T-helper 2 cell treated with Interferon-gamma antibody and Interleukin-4, amounts not matched to agents 5 μg/mL and 100 μg/mL, for 36 hours (primary cell): ENCODE measurements around the gene PDK1.
A peak's percentile ranks its signal among the peaks of the same experiment; 100 is the strongest.
"Not testable (repeated sequence)": the region's sequence is repeated elsewhere in the genome, so short reads cannot be mapped to it uniquely, and the experiment has no call there.

ENCODE experiments used
- DNase-seq: peaks from one replicate; pipeline ENCODE4 v3.0.0; 2021; ENCODE audit warnings: low spot score
- H3K27ac Mint-ChIP-seq: one replicate; pipeline ENCODE4 v1.8.0; 2021; ENCODE audit warnings: mild to moderate bottlenecking, mixed read lengths
- H3K27me3 Mint-ChIP-seq: one replicate; pipeline ENCODE4 v1.8.0; 2021; ENCODE audit warnings: low read depth, mixed read lengths
- H3K36me3 Mint-ChIP-seq: one replicate; pipeline ENCODE4 v1.8.0; 2021; ENCODE audit warnings: low read depth, mixed read lengths
- H3K4me1 Mint-ChIP-seq: one replicate; pipeline ENCODE4 v1.8.0; 2021; ENCODE audit warnings: low read depth, mixed read lengths
- H3K4me3 Mint-ChIP-seq: one replicate; pipeline ENCODE4 v1.8.0; 2022; ENCODE audit warnings: mild to moderate bottlenecking, moderate library complexity, mixed read lengths
- H3K9me3 Mint-ChIP-seq: one replicate; pipeline ENCODE4 v1.8.0; 2021; ENCODE audit warnings: mixed read lengths

Gene PDK1

GRCh38 chr2:172537851-172538250, 18.0 kb upstream of the PDK1 start:
- DNase-seq, H3K27me3 Mint-ChIP-seq, H3K27ac Mint-ChIP-seq, H3K4me3 Mint-ChIP-seq, H3K4me1 Mint-ChIP-seq: not testable (repeated sequence)
- Mint-ChIP-seq H3K36me3 (peaks cover 32% of the 10 kb centered on the region), H3K9me3 (peaks cover 49% of the 10 kb centered on the region)

DNA sequence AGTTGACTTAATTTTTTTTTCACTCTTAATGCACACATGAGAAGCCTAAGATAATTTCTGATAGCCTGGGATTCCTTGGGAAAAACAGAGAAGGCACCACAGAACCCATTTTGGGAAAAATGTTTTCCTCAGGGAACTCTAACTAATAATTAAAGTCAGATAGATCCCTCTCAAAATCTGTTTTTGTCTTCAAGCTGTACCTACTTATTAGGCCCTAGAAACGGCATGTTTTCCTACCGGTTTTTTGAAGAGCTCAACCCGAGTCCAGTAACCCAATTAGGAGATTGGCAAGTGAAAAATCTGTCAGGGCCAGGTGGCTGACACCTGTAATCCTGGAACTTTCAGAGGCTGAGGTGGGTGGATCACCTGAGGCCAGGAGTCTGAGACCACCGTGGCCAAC, 16.1 kb upstream of the PDK1 start:
- Mint-ChIP-seq H3K9me3 (peaks cover 49% of the 10 kb centered on the region), H3K4me3 (no peak overlapping the region), H3K4me1 (no peaks in the 10 kb centered on the region), H3K27me3 (no peaks in the 10 kb centered on the region), H3K27ac (no peak overlapping the region), H3K36me3 (peaks cover 29% of the 10 kb centered on the region)
- DNase-seq = no peak

GRCh38 chr2:172540421-172540820, 15.5 kb upstream of the PDK1 start:
- no peaks in the 10 kb centered on the region for H3K27me3 Mint-ChIP-seq
- H3K4me1 Mint-ChIP-seq = no peaks in the 10 kb centered on the region
- H3K27ac Mint-ChIP-seq = no peak overlapping the region
- DNase-seq = no peak
- peaks cover 27% of the 10 kb centered on the region for H3K36me3 Mint-ChIP-seq
- no peak overlapping the region for H3K4me3 Mint-ChIP-seq
- peaks cover 51% of the 10 kb centered on the region for H3K9me3 Mint-ChIP-seq

- Mint-ChIP-seq H3K27ac (no peak overlapping the region), H3K9me3 (peaks cover 47% of the 10 kb centered on the region), H3K4me1 (peaks cover 11% of the 10 kb centered on the region), H3K36me3 (peaks cover 42% of the 10 kb centered on the region), H3K4me3 (no peak overlapping the region), H3K27me3 (no peaks in the 10 kb centered on the region)
- no peak for DNase-seq
These were observed 10.3 kb upstream of the PDK1 start for GRCh38 chr2:172545408-172546075.

DNA sequence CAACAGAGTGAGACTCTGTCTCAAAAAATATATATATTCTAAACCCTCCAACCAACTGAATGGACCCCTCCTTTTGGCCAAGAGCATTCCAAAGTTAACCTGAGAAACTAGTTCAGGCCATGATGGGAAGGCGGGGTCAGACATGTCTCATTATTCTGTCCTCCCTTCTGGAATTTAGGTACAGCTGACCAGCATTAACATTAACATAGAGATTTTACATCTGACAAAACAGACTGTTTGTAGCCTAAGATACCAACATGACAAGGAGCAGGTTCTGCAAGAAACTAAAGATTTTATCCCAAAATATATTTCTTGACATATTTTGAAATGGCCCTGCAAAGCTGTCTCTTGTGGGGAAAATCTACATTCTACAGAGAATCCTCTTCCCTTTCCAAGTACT, 6.8 kb upstream of the PDK1 start:
- no peak for DNase-seq
- Mint-ChIP-seq H3K4me1 (peaks cover 28% of the 10 kb centered on the region), H3K36me3 (peaks cover 53% of the 10 kb centered on the region), H3K27me3 (peaks cover 21% of the 10 kb centered on the region), H3K9me3 (peaks cover 29% of the 10 kb centered on the region), H3K27ac (no peak overlapping the region), H3K4me3 (no peak overlapping the region)

- H3K4me3 Mint-ChIP-seq = peak overlapping the region; percentile 53
- H3K27ac Mint-ChIP-seq, DNase-seq: not testable (repeated sequence)
These were observed 6.1 kb upstream of the PDK1 start for GRCh38 chr2:172549802-172550201.

GRCh38 chr2:172550419-172550818, 5.5 kb upstream of the PDK1 start:
- Mint-ChIP-seq H3K4me1 (peaks cover 34% of the 10 kb centered on the region), H3K36me3 (peaks cover 50% of the 10 kb centered on the region), H3K27ac (no peak overlapping the region), H3K9me3 (peaks cover 20% of the 10 kb centered on the region), H3K4me3 (no peak overlapping the region), H3K27me3 (peaks cover 26% of the 10 kb centered on the region)
- DNase-seq = no peak

More at GRCh38 chr2:172549802-172550201, 6.1 kb upstream of the PDK1 start:
- peaks cover 31% of the 10 kb centered on the region for H3K4me1 Mint-ChIP-seq
- peaks cover 52% of the 10 kb centered on the region for H3K36me3 Mint-ChIP-seq
- peaks cover 24% of the 10 kb centered on the region for H3K9me3 Mint-ChIP-seq
- H3K27me3 Mint-ChIP-seq = peaks cover 25% of the 10 kb centered on the region

DNA sequence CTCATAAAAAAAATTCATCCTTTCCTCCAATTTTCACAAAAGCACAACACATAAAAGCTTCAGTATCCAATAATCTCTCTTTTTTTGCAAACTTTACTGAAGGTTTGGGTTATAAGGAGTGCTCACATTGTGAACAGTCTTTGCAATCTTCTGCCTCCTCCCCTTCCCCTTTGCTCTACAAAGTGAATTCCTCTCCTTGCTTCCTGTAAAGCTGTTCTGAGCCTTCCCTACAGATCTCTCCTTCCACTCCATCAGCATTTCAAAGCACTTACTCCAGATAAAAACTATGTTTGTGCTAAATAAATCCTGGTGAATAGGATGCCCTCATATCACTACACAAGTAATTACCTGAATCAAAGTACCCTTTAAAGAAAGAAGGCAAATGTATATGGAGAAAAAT, 4.6 kb upstream of the PDK1 start:
- H3K27me3 Mint-ChIP-seq = peaks cover 26% of the 10 kb centered on the region
- H3K27ac Mint-ChIP-seq = no peak overlapping the region
- DNase-seq = no peak
- peaks cover 34% of the 10 kb centered on the region for H3K4me1 Mint-ChIP-seq
- H3K9me3 Mint-ChIP-seq = peaks cover 20% of the 10 kb centered on the region
- peaks cover 50% of the 10 kb centered on the region for H3K36me3 Mint-ChIP-seq
- no peak overlapping the region for H3K4me3 Mint-ChIP-seq

DNA sequence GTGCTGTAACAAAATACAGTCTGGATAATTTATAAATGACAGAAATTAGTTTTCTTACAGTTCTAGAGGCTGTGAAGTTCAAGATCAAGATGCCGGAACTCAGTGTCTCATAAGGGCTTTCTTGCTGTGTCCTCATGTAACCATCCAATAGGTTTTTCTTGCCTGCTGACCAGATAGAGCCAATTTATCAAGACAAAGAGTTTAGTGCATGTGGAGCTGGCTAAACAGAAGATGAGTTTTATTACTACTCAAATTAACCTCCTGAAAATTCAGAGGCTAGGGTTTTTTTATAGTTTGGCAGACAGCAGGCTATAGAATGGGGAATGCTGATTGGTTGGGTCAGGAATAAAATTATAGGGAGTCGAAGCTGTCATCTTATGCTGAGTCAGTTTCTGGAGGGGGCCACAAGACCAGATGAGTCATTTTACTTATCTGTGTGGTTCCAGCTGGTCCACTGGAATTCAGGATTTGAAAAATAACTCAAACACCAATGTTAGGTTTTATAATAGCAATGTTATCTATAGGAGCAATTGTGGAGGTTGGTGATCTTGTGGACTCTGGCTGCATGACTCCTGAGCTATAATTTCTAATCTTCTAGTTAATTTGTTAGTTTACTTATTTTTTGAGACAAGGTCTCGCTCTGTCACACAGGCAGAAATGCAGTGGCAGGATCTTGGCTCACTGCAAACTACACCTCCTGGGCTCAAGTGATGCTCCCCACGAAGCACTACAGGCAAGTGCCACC, 3.2 kb upstream of the PDK1 start:
- peaks cover 42% of the 10 kb centered on the region for H3K4me1 Mint-ChIP-seq
- no peak for DNase-seq
- H3K27me3 Mint-ChIP-seq = peaks cover 26% of the 10 kb centered on the region
- H3K9me3 Mint-ChIP-seq = peaks cover 14% of the 10 kb centered on the region
- peaks cover 43% of the 10 kb centered on the region for H3K36me3 Mint-ChIP-seq
- H3K4me3 Mint-ChIP-seq = no peak overlapping the region
- no peak overlapping the region for H3K27ac Mint-ChIP-seq

GRCh38 chr2:172554352-172555271, 1.3 kb upstream of the PDK1 start:
- peaks cover 38% of the 10 kb centered on the region for H3K36me3 Mint-ChIP-seq
- H3K9me3 Mint-ChIP-seq = peaks cover under 1% of the 10 kb centered on the region

GRCh38 chr2:172555272-172555521, 693 bp upstream of the PDK1 start:
- H3K36me3 Mint-ChIP-seq = peaks cover 33% of the 10 kb centered on the region
- H3K9me3 Mint-ChIP-seq = no peaks in the 10 kb centered on the region
- H3K4me3 Mint-ChIP-seq = peak overlapping the region; percentile 90
- DNase-seq = no peak
- peaks cover 26% of the 10 kb centered on the region for H3K27me3 Mint-ChIP-seq
- peak overlapping the region; percentile 94 for H3K27ac Mint-ChIP-seq
- peaks cover 39% of the 10 kb centered on the region for H3K4me1 Mint-ChIP-seq

More at GRCh38 chr2:172554352-172555271, 1.3 kb upstream of the PDK1 start:
- Mint-ChIP-seq H3K27me3 (peaks cover 26% of the 10 kb centered on the region), H3K27ac (peak overlapping the region; percentile 53), H3K4me3 (peak overlapping the region; percentile 71), H3K4me1 (peaks cover 45% of the 10 kb centered on the region)
- DNase-seq = no peak

GRCh38 chr2:172556284-172557033, 569 bp downstream of the PDK1 start:
- peaks cover 21% of the 10 kb centered on the region for H3K27me3 Mint-ChIP-seq
- H3K27ac Mint-ChIP-seq = peak overlapping the region; percentile 83
- H3K4me3 Mint-ChIP-seq = peak overlapping the region; percentile 90
- peaks cover 25% of the 10 kb centered on the region for H3K36me3 Mint-ChIP-seq
- DNase-seq = peak; percentile 74
- H3K4me1 Mint-ChIP-seq = peaks cover 30% of the 10 kb centered on the region
- no peaks in the 10 kb centered on the region for H3K9me3 Mint-ChIP-seq

DNA sequence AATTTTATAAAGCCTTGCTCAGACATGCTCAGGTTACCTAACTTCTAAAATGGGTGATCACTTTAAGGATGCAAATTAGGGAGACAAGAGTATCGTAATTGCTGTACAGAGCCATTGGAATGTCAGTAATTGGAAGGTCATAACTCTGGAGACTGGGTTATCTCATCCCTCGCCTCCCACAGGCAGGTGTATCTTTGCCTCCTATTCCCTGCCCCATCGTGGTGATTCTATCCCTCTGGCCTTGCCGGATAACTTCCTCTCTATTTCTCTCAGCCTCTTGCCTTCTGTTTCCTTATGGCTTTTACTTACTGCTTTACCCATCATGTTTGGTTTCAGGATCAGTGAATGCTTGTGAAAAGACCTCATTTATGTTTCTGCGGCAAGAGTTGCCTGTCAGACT, 2.5 kb downstream of the PDK1 start:
- H3K4me1 Mint-ChIP-seq = peaks cover 29% of the 10 kb centered on the region

More for the DNA sequence above, 2.5 kb downstream of the PDK1 start:
- Mint-ChIP-seq H3K36me3 (peaks cover 32% of the 10 kb centered on the region), H3K9me3 (no peaks in the 10 kb centered on the region), H3K27me3 (peaks cover 10% of the 10 kb centered on the region), H3K27ac (no peak overlapping the region), H3K4me3 (peak overlapping the region; percentile 90)
- no peak for DNase-seq
